HG03280 (cell line): Measurements from ENCODE around the gene STEAP3.

ENCODE experiments used
- ATAC-seq: cut with Tn5 transposase; IDR thresholded peaks from one replicate; pipeline ENCODE4 v1.9.1; 2021; ENCODE audit warnings: mild to moderate bottlenecking, moderate library complexity; ENCODE audit not compliant: unreplicated experiment

STEAP3 gene

DNA sequence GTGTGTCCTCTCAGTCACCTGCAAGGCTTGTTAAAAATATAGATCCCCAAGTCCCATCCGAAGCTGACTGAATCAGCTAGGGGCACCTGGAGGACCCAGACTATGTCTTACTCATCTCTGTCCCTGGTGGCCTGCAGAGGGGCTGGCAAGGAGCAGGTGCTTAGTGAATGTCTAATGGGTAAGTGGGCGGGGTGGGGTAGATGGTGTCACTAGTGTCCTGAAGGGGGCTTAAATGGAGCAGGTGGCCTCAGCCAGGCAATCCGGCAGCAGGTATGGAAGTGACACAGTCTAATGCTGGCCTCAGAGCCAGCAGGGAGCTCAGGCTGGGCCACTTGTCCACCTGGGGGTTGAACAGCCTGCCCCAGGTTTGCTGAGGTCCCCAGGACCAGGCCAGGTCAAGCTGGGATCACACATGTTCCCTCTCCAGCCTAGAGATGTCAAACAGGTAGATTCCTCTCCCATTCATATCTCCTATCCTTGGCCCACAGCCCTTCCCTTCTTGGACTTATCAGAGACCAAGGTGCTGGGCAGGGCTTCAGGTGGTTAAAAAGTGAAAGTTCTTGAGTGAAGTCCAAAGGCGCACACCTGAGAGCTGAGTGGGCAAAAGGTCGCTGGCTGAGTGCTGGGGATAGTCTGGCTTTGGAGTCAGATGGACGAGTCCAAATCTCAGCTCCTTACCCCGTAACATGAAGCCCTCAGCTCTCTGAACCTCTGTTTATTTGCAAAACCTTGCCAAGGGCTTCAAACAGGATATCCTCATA is 1.7 kb downstream of the STEAP3 start:
- ATAC-seq: no peak

DNA sequence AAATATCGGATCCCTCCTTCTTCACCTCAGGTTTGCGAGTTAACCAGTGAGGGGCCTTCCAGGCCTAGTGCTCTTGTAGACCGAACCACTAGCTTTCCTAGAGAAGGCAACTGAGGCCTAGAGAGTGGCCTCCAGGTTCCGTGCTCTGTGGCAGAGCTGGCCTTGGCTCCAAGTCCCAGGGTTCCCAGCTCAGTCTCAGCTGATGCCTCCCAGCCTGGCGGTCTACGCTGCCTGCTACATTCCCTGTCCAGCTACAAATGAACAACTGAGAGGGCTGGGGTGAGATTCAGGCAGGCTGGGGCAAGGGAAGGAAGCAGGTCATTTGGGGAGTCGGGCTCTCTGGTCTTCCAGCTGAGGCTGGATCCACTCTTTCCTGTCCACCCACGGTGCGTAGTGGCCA is 2.3 kb downstream of the STEAP3 start:
- no peak for ATAC-seq

GRCh38 chr2:119227346-119227745 is 3.7 kb downstream of the STEAP3 start:
- no peak for ATAC-seq

GRCh38 chr2:119228136-119228535 is 4.5 kb downstream of the STEAP3 start:
- ATAC-seq: no peak

DNA sequence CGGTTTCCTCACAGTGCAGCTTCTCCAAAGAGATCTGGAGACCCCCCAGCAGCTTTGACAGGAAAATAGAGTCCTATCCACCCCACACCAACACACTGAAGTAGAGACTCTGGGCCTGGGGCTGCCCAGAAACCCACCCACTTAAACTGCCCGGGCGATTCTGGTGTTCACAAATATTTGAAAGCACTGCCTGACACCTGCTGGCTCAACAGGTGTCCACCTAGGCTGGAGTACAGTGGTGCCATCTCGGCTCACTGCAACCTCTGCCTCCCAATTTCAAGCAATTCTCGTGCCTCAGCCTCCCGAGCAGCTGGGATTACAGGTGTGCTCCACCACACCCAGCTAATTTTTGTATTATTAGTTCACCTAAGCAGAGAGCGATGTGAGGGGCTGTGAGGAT is 5.3 kb downstream of the STEAP3 start:
- no peak for ATAC-seq

- no peak for ATAC-seq
These were observed 6.1 kb downstream of the STEAP3 start for GRCh38 chr2:119229716-119230115.

DNA sequence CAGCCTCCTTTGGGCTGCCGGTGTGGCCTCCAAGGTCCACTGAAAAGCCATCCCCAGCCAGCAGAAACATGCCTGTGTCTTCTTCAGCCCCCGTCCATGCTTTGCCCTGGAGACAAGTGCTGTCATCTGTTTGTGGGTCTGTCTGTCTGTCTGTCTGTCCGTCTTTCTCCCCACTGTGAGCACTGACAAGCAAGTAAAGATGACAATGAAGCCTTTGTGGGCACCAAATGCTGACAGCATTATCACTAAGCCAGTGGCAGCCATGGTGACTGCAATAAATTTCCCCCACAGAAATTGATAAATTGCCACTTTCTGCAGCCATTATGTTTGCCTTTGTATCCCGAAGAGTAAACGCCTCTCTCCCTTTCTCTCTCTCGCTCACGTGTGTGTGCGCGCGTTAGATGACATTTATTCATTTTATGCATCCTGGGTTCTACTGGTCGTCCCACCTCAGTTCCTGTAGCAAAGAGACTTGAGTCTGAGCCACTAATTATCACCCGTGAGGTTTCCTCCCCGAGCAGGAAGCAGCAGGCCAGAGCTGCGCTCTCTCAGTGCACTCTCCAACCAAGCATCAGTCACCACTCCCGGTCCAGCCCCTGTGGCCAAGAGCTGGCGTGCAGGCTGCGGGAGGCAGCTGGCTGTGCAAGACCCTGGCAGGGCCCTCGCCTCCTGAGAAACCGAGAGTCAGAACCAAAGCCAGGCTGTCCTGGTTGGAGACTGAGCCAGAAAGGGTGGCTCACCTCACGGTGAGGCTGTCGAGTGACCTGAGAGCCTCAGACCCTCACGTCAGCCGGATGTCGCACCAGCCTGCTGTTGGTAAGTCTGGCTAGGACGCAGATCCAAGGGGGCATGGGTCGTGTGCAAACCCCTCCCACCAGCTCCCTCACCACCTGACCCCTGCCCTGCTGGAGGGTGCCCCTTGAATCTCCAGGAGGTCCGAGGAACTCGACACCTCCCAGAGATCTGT is 6.9 kb downstream of the STEAP3 start:
- no peak for ATAC-seq

DNA sequence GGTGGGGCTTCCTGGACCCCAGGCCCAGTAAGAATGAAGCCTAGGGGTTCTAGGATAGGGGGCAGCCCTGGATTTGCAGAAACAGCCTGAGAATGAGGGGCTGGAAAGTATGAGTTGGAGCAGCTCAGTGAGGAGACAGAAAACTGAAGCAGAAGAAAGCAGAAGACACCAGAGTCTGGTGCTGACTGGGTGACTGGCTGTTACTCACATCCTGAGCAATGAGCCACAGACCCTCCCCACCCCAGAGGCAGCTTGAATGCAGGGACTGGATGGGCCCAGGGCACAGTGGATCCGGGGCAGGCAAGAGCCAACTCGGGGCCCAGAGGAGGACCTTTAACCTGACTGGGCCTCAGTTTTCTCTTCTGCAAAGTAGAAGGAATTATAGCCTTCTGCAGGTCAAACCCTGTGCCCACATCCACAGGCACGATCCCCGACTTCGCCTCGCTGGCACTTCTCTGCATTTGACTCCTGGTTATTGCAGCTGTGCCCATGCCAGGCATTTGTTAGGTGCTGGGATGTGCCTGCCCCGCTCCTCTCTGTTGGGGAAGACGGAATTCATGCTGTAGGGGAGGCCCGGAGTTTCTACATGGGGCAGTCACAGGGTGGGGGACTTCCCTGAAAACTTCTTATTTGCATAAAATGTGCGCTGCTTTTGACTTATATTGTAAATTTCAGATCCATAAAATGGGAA is 8.5 kb downstream of the STEAP3 start:
- no peak for ATAC-seq

GRCh38 chr2:119232666-119232993 is 9.0 kb downstream of the STEAP3 start:
- ATAC-seq: no peak

- no peak for ATAC-seq
These were observed 9.8 kb downstream of the STEAP3 start for GRCh38 chr2:119233326-119234020.

DNA sequence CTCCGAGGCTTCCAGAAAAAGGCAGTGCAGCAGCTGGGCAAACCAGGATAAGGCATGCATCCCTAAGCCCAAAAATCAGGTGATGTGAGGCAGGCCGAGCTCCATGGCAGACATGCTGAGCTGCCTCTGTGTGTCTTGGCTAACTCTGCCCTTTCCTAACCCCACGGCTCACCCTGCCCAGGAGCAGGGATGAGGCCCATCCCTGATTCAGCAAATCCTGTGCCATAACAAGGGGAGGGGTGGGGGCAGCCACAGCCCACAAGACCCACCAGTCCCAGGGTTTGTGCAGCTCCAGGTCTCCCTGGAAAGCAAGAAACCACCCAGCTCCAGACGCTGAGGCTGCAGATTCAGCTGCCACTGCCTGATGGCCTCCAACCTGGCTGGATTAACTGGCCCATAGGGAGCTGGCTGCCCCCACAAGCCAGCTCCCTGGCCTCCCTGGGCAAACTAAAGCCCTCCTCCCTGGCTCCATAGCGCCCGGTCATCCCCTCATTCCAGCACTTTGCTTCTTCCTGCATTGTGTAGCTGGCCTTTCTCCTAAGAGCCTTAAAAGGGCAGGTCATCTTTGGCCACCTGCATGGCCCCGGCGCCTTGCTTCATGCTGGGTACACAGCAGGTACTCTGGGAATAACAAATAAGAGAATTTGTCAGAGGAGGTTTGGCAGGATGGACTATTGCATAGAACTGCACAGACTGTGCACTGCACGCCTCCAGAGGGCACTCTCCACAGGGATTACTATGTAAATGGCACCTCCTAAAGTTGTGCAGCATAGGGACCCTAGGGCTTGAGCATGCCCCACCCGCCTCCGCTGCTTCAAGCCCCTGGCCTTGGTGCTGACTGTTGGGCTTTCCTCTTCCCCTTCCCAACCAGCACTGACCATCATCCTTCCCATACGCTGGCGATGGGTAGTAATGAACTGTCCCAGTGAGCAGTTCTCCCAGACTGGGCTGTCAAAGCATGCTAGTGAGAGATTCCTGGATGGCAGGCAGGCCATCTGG is 10.7 kb downstream of the STEAP3 start:
- no peak for ATAC-seq

DNA sequence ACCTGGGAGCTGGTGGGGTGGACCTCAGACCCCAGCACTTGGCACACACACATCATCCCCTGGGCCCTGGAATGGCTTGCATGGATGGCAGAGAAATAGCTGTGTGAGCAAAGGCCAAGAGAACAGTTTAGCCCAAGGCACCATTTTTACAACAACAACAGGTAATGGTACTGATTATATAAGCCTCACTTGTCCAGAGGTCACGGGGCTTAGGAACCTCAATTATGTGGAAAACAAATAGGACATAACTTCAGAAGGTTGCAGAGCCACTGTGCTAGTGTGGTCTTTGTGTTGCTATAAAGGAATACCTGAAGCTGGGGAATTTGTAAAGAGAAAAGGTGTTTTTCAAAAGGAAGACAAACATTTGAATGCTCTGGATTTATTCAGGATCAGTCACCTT is 13.2 kb downstream of the STEAP3 start:
- no peak for ATAC-seq

- no peak for ATAC-seq
These were observed 16.9 kb downstream of the STEAP3 start for GRCh38 chr2:119240311-119241204.

DNA sequence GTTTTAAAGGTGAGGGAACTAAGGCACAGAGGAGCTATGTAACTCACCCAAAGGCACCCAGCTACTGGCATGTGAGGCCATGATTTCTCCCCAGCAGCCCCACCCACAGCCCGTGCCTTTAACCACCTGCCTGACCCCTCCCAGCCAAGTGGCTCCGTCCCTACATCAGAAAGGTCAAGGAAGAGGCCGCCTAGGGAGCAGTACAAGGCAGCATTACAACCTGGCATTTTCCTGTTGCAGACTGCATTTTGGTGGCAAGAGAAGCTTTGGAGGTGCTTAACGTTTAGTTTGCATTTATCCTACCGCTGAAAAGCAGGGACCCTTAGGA is 17.5 kb downstream of the STEAP3 start:
- no peak for ATAC-seq

GRCh38 chr2:119242276-119243119 is 18.9 kb downstream of the STEAP3 start:
- no peak for ATAC-seq

DNA sequence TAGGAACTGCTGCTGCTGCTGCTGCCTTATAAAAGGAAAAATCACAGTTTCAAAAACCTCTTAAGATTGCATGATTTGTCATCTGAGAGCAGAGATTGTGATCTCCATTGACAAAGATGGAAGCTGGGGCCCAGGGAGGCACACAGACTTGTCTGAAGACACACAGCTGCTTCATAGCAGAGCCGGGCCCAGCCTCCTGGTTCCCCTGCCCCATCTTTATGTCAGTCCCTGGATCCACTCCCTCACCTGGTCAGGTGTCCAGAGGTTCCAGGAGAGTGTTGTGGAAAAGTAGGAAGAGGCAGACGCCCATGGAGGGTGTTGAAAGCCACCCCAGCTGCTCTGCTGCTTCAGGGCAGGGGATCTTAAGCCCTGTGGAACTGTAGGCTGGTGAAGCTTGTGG is 20.0 kb downstream of the STEAP3 start:
- ATAC-seq: no peak

DNA sequence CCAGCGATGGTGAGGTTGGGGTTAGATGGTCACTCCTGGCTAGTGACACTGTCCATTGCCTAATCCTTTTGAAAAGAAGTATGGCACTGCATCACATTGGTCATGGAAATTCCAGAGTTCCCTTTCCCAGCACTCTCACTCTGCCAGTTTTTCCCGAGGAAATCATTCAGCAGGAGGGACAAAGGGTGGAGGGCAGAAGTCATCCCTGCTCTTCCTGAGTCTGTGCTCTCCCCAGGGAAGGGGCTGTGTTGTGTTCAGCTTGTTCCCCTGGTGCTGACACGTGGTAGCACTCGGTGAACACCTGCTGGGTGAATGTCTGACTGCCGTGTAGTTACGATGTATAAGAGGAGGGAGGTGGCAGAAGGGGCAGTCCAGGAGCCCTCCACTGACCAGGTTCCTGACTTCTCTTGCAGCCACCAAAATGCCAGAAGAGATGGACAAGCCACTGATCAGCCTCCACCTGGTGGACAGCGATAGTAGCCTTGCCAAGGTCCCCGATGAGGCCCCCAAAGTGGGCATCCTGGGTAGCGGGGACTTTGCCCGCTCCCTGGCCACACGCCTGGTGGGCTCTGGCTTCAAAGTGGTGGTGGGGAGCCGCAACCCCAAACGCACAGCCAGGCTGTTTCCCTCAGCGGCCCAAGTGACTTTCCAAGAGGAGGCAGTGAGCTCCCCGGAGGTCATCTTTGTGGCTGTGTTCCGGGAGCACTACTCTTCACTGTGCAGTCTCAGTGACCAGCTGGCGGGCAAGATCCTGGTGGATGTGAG is 21.6 kb downstream of the STEAP3 start:
- ATAC-seq: no peak
